Prostate gland (tissue), 2 donors: ENCODE measurements around the gene IVD.

Experiments used
- POLR2A ChIP-seq: fragments of 450-650 bp; IDR thresholded peaks from one replicate; pipeline ENCODE4 v1.6.1; 2016; ENCODE audit warnings: antibody characterized with exemption, mild to moderate bottlenecking
- TF ChIP-seq, protein P1 (sequence below), 4 experiments: fragments of 200-600 bp in 2 of 4; fragments of 450-650 bp in 2 of 4; sonication (generic) in 2 of 4; IDR thresholded peaks; 1 replicate in 3 of 4; 2 replicates in 1 of 4; pipeline ENCODE4 v1.5.1; 2016 to 2019; ENCODE audit warnings: antibody characterized with exemption in 4 of 4, mild to moderate bottlenecking in 2 of 4, moderate library complexity in 2 of 4

DNA sequence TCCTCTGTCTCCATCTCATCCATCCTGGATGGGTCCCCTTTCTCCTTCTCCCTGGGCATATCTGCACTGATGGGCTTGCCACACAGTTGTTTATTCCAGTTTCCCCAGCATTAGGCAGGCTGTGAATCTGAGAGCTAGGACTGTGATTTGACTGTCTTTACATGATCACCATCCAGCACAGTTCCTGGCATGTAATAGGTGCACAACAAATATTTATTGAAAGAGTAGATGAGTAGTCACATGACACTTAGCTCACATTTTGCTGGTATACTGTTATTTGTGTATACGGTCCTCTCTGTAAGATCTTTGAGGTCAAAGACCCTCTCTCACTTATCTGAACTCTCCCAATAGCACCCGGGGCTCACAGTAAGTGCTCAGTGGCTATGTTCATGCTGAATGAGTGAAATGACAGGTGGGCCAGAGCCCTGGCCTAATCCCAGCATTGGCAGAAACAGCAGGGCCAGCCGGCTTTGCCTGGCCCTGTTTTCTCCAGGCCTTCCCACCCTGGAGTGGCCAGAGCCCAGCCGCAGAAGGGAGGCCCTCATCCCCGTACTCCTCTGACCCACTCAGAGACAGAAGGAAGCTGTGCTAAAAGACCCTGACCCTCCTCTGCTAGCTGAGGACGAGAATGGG, 19.0 kb downstream of the IVD start:
- no peak for TF ChIP-seq POLR2A
- TF ChIP-seq, protein P1, sequence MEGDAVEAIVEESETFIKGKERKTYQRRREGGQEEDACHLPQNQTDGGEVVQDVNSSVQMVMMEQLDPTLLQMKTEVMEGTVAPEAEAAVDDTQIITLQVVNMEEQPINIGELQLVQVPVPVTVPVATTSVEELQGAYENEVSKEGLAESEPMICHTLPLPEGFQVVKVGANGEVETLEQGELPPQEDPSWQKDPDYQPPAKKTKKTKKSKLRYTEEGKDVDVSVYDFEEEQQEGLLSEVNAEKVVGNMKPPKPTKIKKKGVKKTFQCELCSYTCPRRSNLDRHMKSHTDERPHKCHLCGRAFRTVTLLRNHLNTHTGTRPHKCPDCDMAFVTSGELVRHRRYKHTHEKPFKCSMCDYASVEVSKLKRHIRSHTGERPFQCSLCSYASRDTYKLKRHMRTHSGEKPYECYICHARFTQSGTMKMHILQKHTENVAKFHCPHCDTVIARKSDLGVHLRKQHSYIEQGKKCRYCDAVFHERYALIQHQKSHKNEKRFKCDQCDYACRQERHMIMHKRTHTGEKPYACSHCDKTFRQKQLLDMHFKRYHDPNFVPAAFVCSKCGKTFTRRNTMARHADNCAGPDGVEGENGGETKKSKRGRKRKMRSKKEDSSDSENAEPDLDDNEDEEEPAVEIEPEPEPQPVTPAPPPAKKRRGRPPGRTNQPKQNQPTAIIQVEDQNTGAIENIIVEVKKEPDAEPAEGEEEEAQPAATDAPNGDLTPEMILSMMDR (IDR thresholded peaks at IDR 0.05) = no peak
